HCT116 (cell line): Measurements from ENCODE around the gene PGM3. TPM values are rescaled to one million over a fixed set of nuclear protein-coding genes. Genes with fewer than 3 reads are reported as not detected.

Source experiments
- ATAC-seq: fragments of 200-7000 bp; cut with Tn5 transposase; 2 replicates; pipeline ENCODE4 v1.9.1; 2020; ENCODE audit warnings: mild to moderate bottlenecking, moderate library complexity
- BruUV-seq: library from RNA; stranded (reverse); fragments of 400-500 nt; replicated peaks from 2 replicates; lab custom pipeline; 2021; lab: Mats Ljungman, UMichigan
- CTCF ChIA-PET: fragments of 300-600 bp; sonication (Branson Sonifier 250); formaldehyde crosslinking; loops from one replicate; lab custom pipeline; 2021; ENCODE audit warnings: antibody characterized with exemption; lab: Charles Lee
- POLR2A ChIA-PET: fragments of 300-600, 350-600 bp; sonication (Branson Sonifier 250); formaldehyde crosslinking; loops from one replicate; lab custom pipeline; 2021; ENCODE audit warnings: antibody characterized with exemption; lab: Charles Lee
- RAD21 ChIA-PET, 2 experiments: fragments of 300-600 bp; sonication (Branson Sonifier 250); formaldehyde crosslinking; loops; one replicate each; lab custom pipeline; 2023; ENCODE audit warnings: low total read pairs in 2 of 2; ENCODE audit not compliant: uncharacterized antibody in 2 of 2, unreplicated experiment in 2 of 2, low non-redundant PET in 1 of 2; lab: Charles Lee
- DNase-seq: peaks from one replicate; pipeline ENCODE4 v3.0.0-alpha.2; 2010; ENCODE audit warnings: low read depth, low spot score
- H2AFZ ChIP-seq: fragments of 200-600 bp; shearing (Covaris generic), sonication (generic); 2 replicates; pipeline ENCODE4 v1.6.1; 2017; ENCODE audit warnings: low read depth, mixed run types, mixed read lengths, antibody characterized with exemption, low read length; ENCODE audit not compliant: poor library complexity, severe bottlenecking
- H3K27ac ChIP-seq: 2 replicates; pipeline ENCODE4 v1.5.1; 2012; ENCODE audit warnings: low read depth, low read length
- H3K27me3 ChIP-seq: fragments of 200-600 bp; sonication (generic); 2 replicates; pipeline ENCODE4 v1.6.1; 2016; ENCODE audit warnings: mixed run types, low read length, mixed read lengths; ENCODE audit not compliant: insufficient read depth
- H3K36me3 ChIP-seq, 2 experiments: fragments of 200-500 bp in 1 of 2; fragments of 200-600 bp in 1 of 2; sonication (Bioruptor generic) in 1 of 2; sonication (generic) in 1 of 2; 2 replicates each; pipeline versions ENCODE4 v1.5.1 to v1.6.1; 2014 to 2016; ENCODE audit warnings: low read length in 2 of 2, inconsistent platforms in 1 of 2, mixed read lengths in 1 of 2, mixed run types in 1 of 2; ENCODE audit not compliant: insufficient read depth in 2 of 2, control insufficient read depth in 1 of 2
- H3K4me1 ChIP-seq, 2 experiments: fragments of 200-600 bp in 1 of 2; sonication (generic) in 1 of 2; 2 replicates each; pipeline versions ENCODE4 v1.5.1 to v1.6.1; 2012 to 2017; ENCODE audit warnings: low read length in 2 of 2, inconsistent platforms in 1 of 2, mild to moderate bottlenecking in 1 of 2, mixed read lengths in 1 of 2, mixed run types in 1 of 2, moderate library complexity in 1 of 2; ENCODE audit not compliant: insufficient read depth in 2 of 2, control insufficient read depth in 1 of 2
- H3K4me2 ChIP-seq: fragments of 200-600 bp; sonication (generic); 2 replicates; pipeline ENCODE4 v1.6.1; 2017; ENCODE audit warnings: mixed run types, low read length, mixed read lengths
- H3K4me3 ChIP-seq, 2 experiments: fragments of 200-600 bp in 1 of 2; sonication (generic) in 1 of 2; replicated peaks in 1 of 2; 2 replicates each; pipeline ENCODE4 v1.5.1; 2011 to 2016; ENCODE audit warnings: low read length in 2 of 2, control low read depth in 1 of 2, low read depth in 1 of 2, mild to moderate bottlenecking in 1 of 2, mixed read lengths in 1 of 2, mixed run types in 1 of 2
- H3K79me2 ChIP-seq: fragments of 200-600 bp; sonication (generic); 2 replicates; pipeline ENCODE4 v1.6.1; 2017; ENCODE audit warnings: mild to moderate bottlenecking, mixed run types, low read length, moderate library complexity, mixed read lengths; ENCODE audit not compliant: insufficient read depth
- H3K9ac ChIP-seq: fragments of 200-600 bp; sonication (generic); 2 replicates; pipeline ENCODE4 v1.6.1; 2016; ENCODE audit warnings: low read length, mixed read lengths
- H3K9me2 ChIP-seq: fragments of 200-600 bp; sonication (generic), shearing (Covaris generic); 2 replicates; pipeline ENCODE4 v1.6.1; 2017; ENCODE audit warnings: mixed run types, mild to moderate bottlenecking, moderate library complexity; ENCODE audit not compliant: insufficient read depth
- H3K9me3 ChIP-seq, 2 experiments: fragments of 200-500 bp in 1 of 2; fragments of 200-600 bp in 1 of 2; sonication (Bioruptor generic) in 1 of 2; sonication (generic) in 1 of 2; 2 replicates each; pipeline ENCODE4 v1.6.1; 2014 to 2017; ENCODE audit warnings: low read length in 2 of 2, mixed read lengths in 2 of 2, inconsistent platforms in 1 of 2, low read depth in 1 of 2, mild to moderate bottlenecking in 1 of 2, mixed run types in 1 of 2, moderate library complexity in 1 of 2; ENCODE audit not compliant: control insufficient read depth in 1 of 2, insufficient read depth in 1 of 2
- H4K20me1 ChIP-seq: fragments of 200-600 bp; sonication (generic), shearing (Covaris generic); 2 replicates; pipeline ENCODE4 v1.6.1; 2017; ENCODE audit warnings: mixed run types, mild to moderate bottlenecking, moderate library complexity; ENCODE audit not compliant: insufficient read depth
- CBX3 ChIP-seq: IDR thresholded peaks from 2 replicates; pipeline ENCODE4 v1.6.1; 2012; ENCODE audit warnings: low read depth
- CEBPB ChIP-seq: IDR thresholded peaks from 2 replicates; pipeline ENCODE4 v1.6.1; 2012; ENCODE audit warnings: low read depth
- EZH2 ChIP-seq: fragments of 200-600 bp; sonication (generic); IDR thresholded peaks from 2 replicates; pipeline ENCODE4 v1.6.1; 2017; ENCODE audit warnings: antibody characterized with exemption, mixed run types
- JUND ChIP-seq: IDR thresholded peaks from 2 replicates; pipeline ENCODE4 v1.6.1; 2012
- POLR2AphosphoS5 ChIP-seq: IDR thresholded peaks from 2 replicates; pipeline ENCODE4 v1.6.1; 2011; ENCODE audit warnings: mild to moderate bottlenecking, low read depth, low read length, moderate library complexity
- SRF ChIP-seq: IDR thresholded peaks from 2 replicates; pipeline ENCODE4 v1.6.1; 2012; ENCODE audit warnings: low read depth
- TCF7L2 ChIP-seq: IDR thresholded peaks from 2 replicates; pipeline ENCODE4 v1.7.0; 2011; ENCODE audit warnings: borderline replicate concordance, inconsistent platforms; ENCODE audit not compliant: insufficient read depth, insufficient read length; ENCODE audit errors: extremely low read depth
- YY1 ChIP-seq: IDR thresholded peaks from 2 replicates; pipeline ENCODE4 v1.6.1; 2011; ENCODE audit warnings: low read length, low read depth, moderate library complexity, mild to moderate bottlenecking; ENCODE audit not compliant: insufficient replicate concordance; ENCODE audit errors: extremely low read depth
- ZNF274 ChIP-seq: fragments of 200-500 bp; sonication (Bioruptor generic); IDR thresholded peaks from 2 replicates; pipeline ENCODE4 v1.6.1; 2014; ENCODE audit warnings: mild to moderate bottlenecking, low read depth, low read length, inconsistent platforms
- intact Hi-C: fragments of 100-400 bp; cut with micrococcal nuclease; formaldehyde crosslinking; loops from 2 replicates; pipeline ENCODE4 v1.10.0; 2022
- total RNA-seq: library from RNA; stranded (reverse); gene quantifications from one replicate; pipeline ENCODE4 v1.2.1, GENCODE V29; 2021; ENCODE audit not compliant: unreplicated experiment
- TF ChIP-seq, protein P1 (sequence below): IDR thresholded peaks from 2 replicates; pipeline ENCODE4 v1.6.1; 2012
- TF ChIP-seq, protein P2 (sequence below): IDR thresholded peaks from 2 replicates; pipeline ENCODE4 v1.6.1; 2012
- TF ChIP-seq, protein P3 (sequence below): IDR thresholded peaks from 2 replicates; pipeline ENCODE4 v1.6.1; 2011; ENCODE audit warnings: mild to moderate bottlenecking, low read length, moderate library complexity; ENCODE audit not compliant: insufficient replicate concordance; ENCODE audit errors: extremely low read depth

PGM3 gene
- total RNA-seq, 1 experiment from 2014 or later, result 63.5 TPM

DNA sequence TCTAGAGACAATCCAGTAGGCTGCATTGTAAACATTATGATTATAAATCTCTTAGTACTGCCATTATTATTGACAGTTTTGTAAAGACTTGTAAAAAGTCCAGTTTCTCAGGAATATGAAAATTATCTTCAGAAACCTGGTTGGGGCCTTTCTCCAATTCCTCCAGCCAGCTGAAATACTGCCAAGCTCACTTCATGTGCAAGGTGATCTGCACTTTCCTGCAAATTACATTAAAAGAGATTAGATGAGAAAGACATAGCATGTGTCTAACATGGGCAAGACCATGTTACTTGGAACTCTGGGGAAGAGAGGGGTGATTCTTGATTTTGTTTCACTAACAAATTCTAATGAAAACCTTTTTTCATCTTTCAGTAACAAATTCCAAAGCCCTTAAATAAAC, 24.0 kb downstream of the PGM3 start:
- no peak for TF ChIP-seq CBX3
- H3K27me3 ChIP-seq, result no peaks in the 10 kb centered on the region
- H3K4me3 ChIP-seq, result no peak overlapping the region
- H3K79me2 ChIP-seq, result no peaks in the 10 kb centered on the region
- no TSS peak for BruUV-seq
- H3K4me2 ChIP-seq, result no peak overlapping the region
- RAD21 ChIA-PET, result no interaction called here
- ATAC-seq (no peak), DNase-seq (no peak)
- H4K20me1 ChIP-seq, result no peaks in the 10 kb centered on the region
- POLR2A ChIA-PET, result no interaction called here
- no peaks in the 10 kb centered on the region for H3K9me3 ChIP-seq
- no peak overlapping the region for H3K27ac ChIP-seq
- H3K9ac ChIP-seq, result no peak overlapping the region
- no peaks in the 10 kb centered on the region for H3K4me1 ChIP-seq
- intact Hi-C loops, result no loop called here
- H3K9me2 ChIP-seq, result no peaks in the 10 kb centered on the region
- CTCF ChIA-PET, result no interaction called here
- H2AFZ ChIP-seq, result no peak overlapping the region
- H3K36me3 ChIP-seq, result peaks cover 37 to 53% of the 10 kb centered on the region in 2 experiments

DNA sequence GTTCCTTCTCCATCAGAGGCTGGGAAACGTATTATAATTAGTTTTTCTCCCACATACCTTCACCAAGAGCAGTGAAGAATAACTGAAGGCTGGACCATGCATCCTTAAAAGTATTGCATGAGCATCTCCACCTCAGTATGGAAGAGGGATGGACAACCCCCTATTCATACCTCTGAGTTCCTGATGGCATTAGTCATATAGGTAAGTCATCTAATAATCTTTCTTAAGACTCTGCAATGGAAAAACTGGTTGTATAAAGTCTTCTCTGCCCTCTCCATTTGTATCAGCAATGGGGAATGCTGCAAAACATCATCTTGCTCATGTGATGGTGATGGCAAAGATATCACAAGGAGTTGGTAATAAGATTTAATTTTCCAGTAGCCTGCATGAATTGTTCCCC, 24.5 kb downstream of the PGM3 start:
- no peaks in the 10 kb centered on the region for H3K79me2 ChIP-seq
- H3K4me3 ChIP-seq, result no peak overlapping the region
- CTCF ChIA-PET, result no interaction called here
- no peak for TF ChIP-seq JUND
- H3K36me3 ChIP-seq, result peaks cover 36 to 51% of the 10 kb centered on the region in 2 experiments
- RAD21 ChIA-PET, result no interaction called here
- H4K20me1 ChIP-seq, result no peaks in the 10 kb centered on the region
- no peak for DNase-seq
- H3K4me2 ChIP-seq, result no peak overlapping the region
- H3K9me3 ChIP-seq, result no peaks in the 10 kb centered on the region
- H3K9me2 ChIP-seq, result no peaks in the 10 kb centered on the region
- BruUV-seq, result no TSS peak
- no peak overlapping the region for H3K27ac ChIP-seq
- intact Hi-C loops, result no loop called here
- no peaks in the 10 kb centered on the region for H3K4me1 ChIP-seq
- ATAC-seq, result no peak
- POLR2A ChIA-PET, result no interaction called here
- no peak overlapping the region for H3K9ac ChIP-seq
- H2AFZ ChIP-seq, result no peak overlapping the region
- H3K27me3 ChIP-seq, result no peaks in the 10 kb centered on the region

DNA sequence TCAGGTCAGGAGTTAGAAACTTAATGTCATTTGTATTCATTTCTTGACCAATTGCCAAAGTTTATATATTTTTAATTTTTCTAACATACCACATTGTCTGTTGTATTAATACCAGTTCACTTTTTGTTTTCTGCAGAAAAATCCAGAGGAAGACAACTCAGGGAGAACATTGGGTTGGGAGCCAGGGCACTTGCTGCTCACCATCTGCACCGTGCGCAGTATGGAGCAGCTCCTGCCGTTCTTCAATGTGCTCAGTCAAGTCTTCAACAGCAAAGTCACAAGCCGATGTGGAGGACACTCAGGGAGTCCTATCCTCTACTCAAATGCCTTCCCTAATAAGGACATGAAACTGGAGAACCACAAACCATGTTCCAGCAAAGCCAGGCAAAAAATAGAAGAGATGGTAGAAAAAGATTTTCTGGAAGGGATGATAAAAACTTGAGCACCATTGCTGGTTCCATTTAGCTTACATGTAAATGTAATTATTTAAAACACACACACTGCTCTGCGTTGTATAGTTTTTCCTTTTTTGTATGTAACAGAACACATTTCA, 25.3 kb downstream of the PGM3 start:
- Histone ChIP-seq H3K27ac (no peak overlapping the region), H3K27me3 (no peaks in the 10 kb centered on the region), H3K4me1 (no peaks in the 10 kb centered on the region), H3K4me2 (no peak overlapping the region), H3K36me3 (peaks cover 30 to 47% of the 10 kb centered on the region in 2 experiments), H3K79me2 (no peaks in the 10 kb centered on the region), H3K4me3 (no peak overlapping the region), H4K20me1 (no peaks in the 10 kb centered on the region), H2AFZ (no peak overlapping the region), H3K9ac (no peak overlapping the region), H3K9me2 (no peaks in the 10 kb centered on the region), H3K9me3 (no peaks in the 10 kb centered on the region)
- intact Hi-C loops, result no loop called here
- POLR2A ChIA-PET, result no interaction called here
- ATAC-seq (no peak), DNase-seq (no peak)
- CTCF ChIA-PET, result no interaction called here
- RAD21 ChIA-PET, result no interaction called here
- no TSS peak for BruUV-seq
- TF ChIP-seq TCF7L2 (no peak), CEBPB (no peak), SRF (no peak), EZH2 (no peak), POLR2AphosphoS5 (no peak), ZNF274 (no peak), YY1 (no peak), CBX3 (no peak)
- TF ChIP-seq, protein P1, sequence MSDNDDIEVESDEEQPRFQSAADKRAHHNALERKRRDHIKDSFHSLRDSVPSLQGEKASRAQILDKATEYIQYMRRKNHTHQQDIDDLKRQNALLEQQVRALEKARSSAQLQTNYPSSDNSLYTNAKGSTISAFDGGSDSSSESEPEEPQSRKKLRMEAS, result no peak
- TF ChIP-seq, protein P2, sequence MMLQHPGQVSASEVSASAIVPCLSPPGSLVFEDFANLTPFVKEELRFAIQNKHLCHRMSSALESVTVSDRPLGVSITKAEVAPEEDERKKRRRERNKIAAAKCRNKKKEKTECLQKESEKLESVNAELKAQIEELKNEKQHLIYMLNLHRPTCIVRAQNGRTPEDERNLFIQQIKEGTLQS, result no peak
- TF ChIP-seq, protein P3, sequence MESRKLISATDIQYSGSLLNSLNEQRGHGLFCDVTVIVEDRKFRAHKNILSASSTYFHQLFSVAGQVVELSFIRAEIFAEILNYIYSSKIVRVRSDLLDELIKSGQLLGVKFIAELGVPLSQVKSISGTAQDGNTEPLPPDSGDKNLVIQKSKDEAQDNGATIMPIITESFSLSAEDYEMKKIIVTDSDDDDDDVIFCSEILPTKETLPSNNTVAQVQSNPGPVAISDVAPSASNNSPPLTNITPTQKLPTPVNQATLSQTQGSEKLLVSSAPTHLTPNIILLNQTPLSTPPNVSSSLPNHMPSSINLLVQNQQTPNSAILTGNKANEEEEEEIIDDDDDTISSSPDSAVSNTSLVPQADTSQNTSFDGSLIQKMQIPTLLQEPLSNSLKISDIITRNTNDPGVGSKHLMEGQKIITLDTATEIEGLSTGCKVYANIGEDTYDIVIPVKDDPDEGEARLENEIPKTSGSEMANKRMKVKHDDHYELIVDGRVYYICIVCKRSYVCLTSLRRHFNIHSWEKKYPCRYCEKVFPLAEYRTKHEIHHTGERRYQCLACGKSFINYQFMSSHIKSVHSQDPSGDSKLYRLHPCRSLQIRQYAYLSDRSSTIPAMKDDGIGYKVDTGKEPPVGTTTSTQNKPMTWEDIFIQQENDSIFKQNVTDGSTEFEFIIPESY, result no peak
